IPS-18a (cell line): ENCODE measurements around the gene PRIMPOL.
"Not testable (repeated sequence)": the region's sequence is repeated elsewhere in the genome, so short reads cannot be mapped to it uniquely, and the experiment has no call there.

Experiments used
- H3K27ac ChIP-seq: one replicate; pipeline ENCODE4 v1.5.1; 2013; ENCODE audit warnings: low read length
- H3K27me3 ChIP-seq: one replicate; pipeline ENCODE4 v1.6.1; 2013; ENCODE audit warnings: mild to moderate bottlenecking, low read length; ENCODE audit not compliant: control insufficient read depth, insufficient read depth
- H3K36me3 ChIP-seq: one replicate; pipeline ENCODE4 v1.6.1; 2013; ENCODE audit warnings: low read depth, low read length; ENCODE audit not compliant: control insufficient read depth
- H3K4me1 ChIP-seq: one replicate; pipeline ENCODE4 v1.6.1; 2013; ENCODE audit warnings: low read depth, low read length; ENCODE audit not compliant: control insufficient read depth
- H3K4me3 ChIP-seq: one replicate; pipeline ENCODE4 v1.5.1; 2013; ENCODE audit warnings: low read length
- H3K9ac ChIP-seq: one replicate; pipeline ENCODE4 v1.6.1; 2013; ENCODE audit warnings: mild to moderate bottlenecking, low read length, moderate library complexity
- H3K9me3 ChIP-seq: one replicate; pipeline ENCODE4 v1.6.1; 2013; ENCODE audit warnings: low read depth, low read length; ENCODE audit not compliant: control insufficient read depth

The PRIMPOL gene

DNA sequence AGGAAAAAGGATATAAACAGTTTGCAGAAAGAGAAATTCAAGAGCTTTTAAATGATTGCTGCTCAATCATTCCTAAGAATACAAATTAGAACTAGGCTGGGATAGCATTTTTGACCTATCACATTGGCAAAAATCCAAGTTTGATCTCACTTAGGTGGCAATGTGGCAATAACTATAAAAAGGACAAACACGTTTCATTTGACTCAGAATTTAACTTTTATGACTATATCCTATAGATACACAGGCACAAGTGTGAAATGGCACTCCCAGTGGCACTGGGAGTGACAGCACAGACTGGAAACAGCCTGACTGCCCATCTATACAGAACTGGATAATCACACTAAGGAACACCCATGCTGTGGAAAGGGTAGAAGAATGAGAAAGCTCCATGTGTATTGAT lies 73.3 kb downstream of the PRIMPOL start:
- Histone ChIP-seq H3K27ac (no peak overlapping the region), H3K36me3 (peaks cover 88% of the 10 kb centered on the region), H3K9me3 (no peaks in the 10 kb centered on the region), H3K4me1 (no peaks in the 10 kb centered on the region), H3K27me3 (no peaks in the 10 kb centered on the region), H3K4me3 (no peak overlapping the region), H3K9ac (no peak overlapping the region)

DNA sequence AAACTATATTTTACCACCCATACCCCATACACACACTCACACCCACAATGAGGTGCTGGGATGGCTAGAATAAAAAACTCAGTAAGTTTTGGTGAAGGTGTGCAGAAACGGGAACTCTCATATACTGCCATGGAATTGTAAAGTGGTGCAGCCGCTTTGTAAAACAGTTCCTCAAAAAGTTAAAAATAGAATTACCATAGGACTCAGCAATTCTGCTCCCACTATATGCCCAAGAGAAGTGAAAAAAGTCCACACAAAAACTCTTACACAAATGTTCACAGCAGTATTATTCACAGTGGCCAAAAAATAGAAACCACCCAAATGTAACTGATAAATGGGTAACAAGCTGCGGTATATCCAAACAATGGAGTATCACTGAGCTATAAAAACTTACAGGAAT lies 77.9 kb downstream of the PRIMPOL start:
- Histone ChIP-seq H3K27me3 (no peaks in the 10 kb centered on the region), H3K27ac (no peak overlapping the region), H3K4me3 (no peak overlapping the region), H3K36me3 (peaks cover 79% of the 10 kb centered on the region), H3K9me3 (no peaks in the 10 kb centered on the region), H3K9ac (no peak overlapping the region), H3K4me1 (peaks cover 8% of the 10 kb centered on the region)

DNA sequence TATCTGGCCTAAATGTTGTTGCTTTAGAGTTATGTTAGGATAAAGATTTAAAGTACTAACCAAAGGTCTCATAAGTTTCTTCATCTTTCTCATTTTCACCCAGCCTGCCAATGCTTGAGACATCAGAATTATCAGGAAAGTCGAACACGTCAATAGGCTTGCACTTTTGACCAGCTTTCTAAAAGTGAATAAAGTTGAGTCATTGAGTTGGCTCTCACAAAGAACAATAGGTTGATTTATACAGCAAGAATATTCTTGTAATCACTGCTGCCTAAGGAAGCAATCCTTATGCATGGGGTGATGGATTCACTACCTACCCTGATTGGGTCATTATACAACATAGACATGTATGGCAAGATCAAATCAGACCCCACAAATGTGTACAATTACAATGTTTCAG lies 79.3 kb downstream of the PRIMPOL start:
- Histone ChIP-seq H3K9me3 (no peaks in the 10 kb centered on the region), H3K27ac (no peak overlapping the region), H3K36me3 (peaks cover 68% of the 10 kb centered on the region), H3K9ac (no peak overlapping the region), H3K4me1 (peaks cover 9% of the 10 kb centered on the region), H3K27me3 (no peaks in the 10 kb centered on the region), H3K4me3 (no peak overlapping the region)

DNA sequence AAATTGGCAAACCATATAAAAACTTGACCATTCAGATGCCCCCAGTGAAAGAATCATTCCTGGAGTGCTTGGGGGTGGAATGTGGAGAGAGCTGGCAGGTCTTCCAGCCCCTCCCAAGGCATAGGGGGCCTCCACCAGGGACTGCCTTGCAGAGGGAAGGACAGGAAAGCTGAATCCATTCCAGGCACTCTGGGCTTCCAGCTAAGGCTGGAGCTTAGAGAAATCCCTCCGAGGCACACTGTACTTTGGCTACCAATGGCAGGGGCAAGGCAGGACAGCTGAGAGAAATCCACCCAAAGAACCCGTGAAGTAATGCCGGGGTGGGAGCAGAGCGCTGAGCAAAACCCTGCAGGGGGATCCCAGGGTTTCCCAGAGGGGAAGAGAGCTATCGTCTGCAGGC lies 80.4 kb downstream of the PRIMPOL start:
- peaks cover 59% of the 10 kb centered on the region for H3K36me3 ChIP-seq

DNA sequence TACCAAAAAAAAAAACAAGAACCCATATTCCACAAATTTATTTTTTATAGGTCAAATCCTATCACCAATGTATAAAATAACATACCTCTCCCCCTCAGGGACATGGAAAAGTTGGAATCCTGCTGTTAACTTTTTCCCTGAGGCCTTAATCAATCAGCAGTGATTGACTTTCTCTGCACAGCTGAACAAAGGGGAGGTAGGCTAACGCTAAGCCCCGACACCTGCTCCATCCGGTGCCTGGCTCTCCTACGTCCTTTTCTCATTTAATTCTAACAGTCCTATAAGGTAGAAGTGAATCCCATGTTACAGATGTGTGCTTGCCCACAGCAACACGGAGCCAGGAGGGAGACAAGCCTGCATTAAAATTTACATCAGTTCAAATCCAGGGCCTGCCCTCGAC lies 81.5 kb downstream of the PRIMPOL start:
- Histone ChIP-seq H3K4me1 (peaks cover 16% of the 10 kb centered on the region), H3K4me3 (no peak overlapping the region), H3K9ac (no peak overlapping the region), H3K27ac (no peak overlapping the region), H3K27me3 (no peaks in the 10 kb centered on the region), H3K9me3 (no peaks in the 10 kb centered on the region), H3K36me3 (peaks cover 48% of the 10 kb centered on the region)

More for the DNA sequence above, 80.4 kb downstream of the PRIMPOL start:
- Histone ChIP-seq H3K4me3 (no peak overlapping the region), H3K27ac (no peak overlapping the region), H3K9me3 (no peaks in the 10 kb centered on the region), H3K4me1 (peaks cover 15% of the 10 kb centered on the region), H3K27me3 (no peaks in the 10 kb centered on the region), H3K9ac (no peak overlapping the region)

DNA sequence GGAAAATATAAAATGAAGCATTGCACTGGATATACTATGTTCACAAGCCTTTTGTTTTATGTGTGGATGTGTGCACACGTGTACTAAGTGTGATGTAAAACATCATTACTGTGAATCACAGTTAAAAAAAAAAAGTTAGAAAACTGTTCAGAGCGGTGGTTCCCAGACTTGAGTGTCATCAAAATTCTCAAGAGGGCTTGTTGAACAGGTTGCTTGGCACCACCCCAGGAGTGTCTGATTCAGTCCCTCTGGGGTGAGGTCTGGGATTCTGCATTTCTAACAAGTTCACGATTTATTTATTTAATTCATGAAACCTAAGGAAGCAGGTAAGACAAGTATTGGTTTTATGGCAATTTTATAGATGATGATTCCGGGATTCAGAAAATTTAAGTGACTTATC lies 82.6 kb downstream of the PRIMPOL start:
- Histone ChIP-seq H3K9ac (peak overlapping the region; percentile 99), H3K27ac (no peak overlapping the region), H3K36me3 (peaks cover 42% of the 10 kb centered on the region), H3K4me1 (peaks cover 16% of the 10 kb centered on the region), H3K27me3 (no peaks in the 10 kb centered on the region), H3K9me3 (no peaks in the 10 kb centered on the region), H3K4me3 (peak overlapping the region; percentile 94)

DNA sequence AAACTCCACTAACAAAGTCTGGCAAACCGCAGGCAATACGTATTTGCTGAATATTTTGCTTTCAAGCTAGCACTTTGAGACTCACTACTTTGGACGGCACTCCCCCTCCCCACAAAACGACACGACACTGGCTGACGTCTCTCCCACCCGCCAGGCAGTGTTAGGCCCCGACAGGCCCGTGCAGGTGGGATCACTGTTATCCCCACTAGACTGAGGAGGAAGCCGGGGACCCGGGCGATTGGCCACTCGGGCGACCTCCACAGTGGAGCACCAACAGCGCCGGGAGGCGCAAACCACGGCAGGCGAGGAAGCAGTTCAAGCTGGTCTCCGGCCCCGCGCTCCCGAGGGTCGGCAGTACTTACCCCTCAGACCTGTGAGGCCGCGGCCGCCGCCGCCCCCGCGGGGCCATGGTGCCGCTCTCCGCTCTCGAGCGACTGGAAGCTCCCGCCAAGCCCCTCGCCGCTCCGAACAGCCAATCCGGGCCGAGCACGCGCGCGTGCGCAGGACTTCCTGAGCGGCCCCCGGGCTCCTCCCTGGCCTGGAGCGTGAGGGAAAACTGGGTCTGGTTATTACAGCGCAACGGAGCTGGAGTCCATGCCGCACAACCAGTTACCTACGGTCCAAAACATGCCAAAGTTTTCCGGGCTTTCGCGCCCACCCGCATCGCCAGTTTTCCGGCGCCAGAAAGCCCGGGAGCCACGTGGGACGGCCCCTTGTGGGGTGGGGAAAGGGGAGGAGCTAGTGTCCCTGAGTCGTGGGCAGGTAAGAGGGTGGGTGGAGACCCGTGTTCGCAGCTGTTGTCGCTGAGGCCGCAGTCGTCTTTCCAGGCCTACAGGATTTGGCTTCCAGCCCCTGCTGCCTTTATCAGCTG lies 84.4 kb downstream of the PRIMPOL start, which contains the start of gene CENPU:
Gene CENPU, minus strand, starts transcription at position 443 of the 871 bp plus-strand sequence. Its CDS starts 34 bp downstream, at position 409.
- H3K27me3 ChIP-seq, result no peaks in the 10 kb centered on the region
- H3K4me1 ChIP-seq, result peaks cover 16% of the 10 kb centered on the region

DNA sequence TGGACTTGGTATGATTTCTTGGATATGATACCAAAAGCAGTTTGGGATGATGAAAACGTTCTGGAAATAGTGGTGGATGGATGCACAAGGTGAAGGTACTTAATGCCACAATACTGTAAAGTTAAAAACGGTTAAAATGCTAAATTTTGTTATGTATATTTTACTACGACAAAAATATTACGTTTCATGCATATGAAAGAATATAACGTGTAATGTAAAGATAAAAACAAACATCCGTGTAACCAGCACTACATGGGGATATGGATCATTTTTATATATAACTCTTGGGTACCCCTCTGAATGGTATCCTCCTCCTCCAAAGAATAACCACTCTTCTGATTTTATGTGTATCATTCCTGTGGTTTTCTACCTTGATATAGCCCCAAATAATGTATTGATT lies 85.2 kb downstream of the PRIMPOL start:
- Histone ChIP-seq H3K4me1 (peaks cover 16% of the 10 kb centered on the region), H3K27me3 (no peaks in the 10 kb centered on the region), H3K27ac (no peak overlapping the region), H3K4me3 (peak overlapping the region; percentile 94), H3K9ac (peak overlapping the region; percentile 43), H3K9me3 (no peaks in the 10 kb centered on the region), H3K36me3 (peaks cover 16% of the 10 kb centered on the region)

More for the DNA sequence above, 84.4 kb downstream of the PRIMPOL start, which contains the start of gene CENPU:
- H3K9ac ChIP-seq, result peak within 1 kb of the TSS; percentile 99
- peak within 1 kb of the TSS; percentile 94 for H3K4me3 ChIP-seq
- peak within 1 kb of the TSS; percentile 85 for H3K27ac ChIP-seq
- H3K9me3 ChIP-seq, result no peaks in the 10 kb centered on the region
- H3K36me3 ChIP-seq, result peaks cover 25% of the 10 kb centered on the region

DNA sequence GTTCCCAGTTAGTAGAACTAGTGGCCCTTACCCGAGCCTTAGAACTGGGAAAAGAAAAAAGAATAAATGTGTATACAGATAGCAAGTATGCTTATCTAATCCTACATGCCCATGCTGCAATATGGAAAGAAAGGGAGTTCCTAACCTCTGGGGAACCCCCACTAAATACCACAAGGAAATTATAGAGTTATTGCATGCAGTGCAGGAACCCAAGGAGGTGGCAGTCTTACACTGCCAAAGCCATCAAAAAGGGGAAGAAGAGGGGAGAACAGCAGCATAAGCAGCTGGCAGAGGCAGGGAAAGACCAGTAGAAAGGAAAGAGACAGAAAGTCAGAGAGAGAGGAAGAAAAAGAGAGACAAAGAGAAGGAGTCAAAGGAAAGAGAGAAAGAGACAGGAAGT lies 90.0 kb downstream of the PRIMPOL start:
- H3K4me1 ChIP-seq, H3K4me3 ChIP-seq, H3K9me3 ChIP-seq, H3K9ac ChIP-seq, H3K27me3 ChIP-seq, H3K27ac ChIP-seq, H3K36me3 ChIP-seq: not testable (repeated sequence)

DNA sequence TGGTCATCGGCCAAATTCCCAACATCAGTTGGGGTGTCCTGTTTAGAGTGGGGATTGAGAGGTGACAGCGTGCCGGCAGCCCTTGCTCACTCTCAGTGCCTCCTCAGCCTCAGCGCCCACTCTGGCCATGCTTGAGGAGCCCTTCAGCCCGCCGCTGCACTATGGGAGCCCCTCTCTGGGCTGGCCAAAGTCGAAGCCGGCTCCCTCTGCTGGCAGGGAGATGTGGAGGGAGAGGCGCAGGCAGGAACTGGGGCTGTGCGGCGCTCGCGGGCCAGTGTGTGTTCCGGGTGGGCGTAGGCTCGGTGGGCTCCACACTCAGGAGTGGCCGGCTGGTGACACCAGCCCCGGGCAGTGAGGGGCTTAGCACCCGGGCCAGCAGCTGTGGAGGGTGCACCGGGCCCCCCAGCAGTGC lies 91.4 kb downstream of the PRIMPOL start:
- no peak overlapping the region for H3K27ac ChIP-seq
- H3K9me3 ChIP-seq, result no peaks in the 10 kb centered on the region
- H3K4me1 ChIP-seq, result peaks cover 1% of the 10 kb centered on the region
- H3K4me3 ChIP-seq, result no peak overlapping the region
- no peaks in the 10 kb centered on the region for H3K36me3 ChIP-seq
- H3K9ac ChIP-seq, result no peak overlapping the region
- no peaks in the 10 kb centered on the region for H3K27me3 ChIP-seq

DNA sequence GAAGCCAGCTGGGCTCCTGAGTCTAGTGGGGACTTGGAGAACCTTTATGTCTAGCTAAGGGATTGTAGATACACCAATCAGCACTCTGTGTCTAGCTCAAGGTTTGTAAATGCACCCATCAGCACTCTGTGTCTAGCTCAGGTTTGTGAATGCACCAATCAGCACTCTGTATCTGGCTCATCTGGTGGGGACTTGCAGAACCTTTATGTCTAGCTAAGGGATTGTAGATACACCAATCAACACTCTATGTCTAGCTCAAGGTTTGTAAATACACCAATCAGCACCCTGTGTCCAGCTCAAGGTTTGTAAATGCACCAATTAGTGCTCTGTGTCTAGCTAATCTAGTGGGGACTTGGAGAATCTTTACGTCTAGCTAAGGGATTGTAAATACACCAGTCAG lies 92.1 kb downstream of the PRIMPOL start:
- H3K9me3 ChIP-seq, H3K4me1 ChIP-seq, H3K27me3 ChIP-seq, H3K4me3 ChIP-seq, H3K27ac ChIP-seq, H3K36me3 ChIP-seq, H3K9ac ChIP-seq: not testable (repeated sequence)

DNA sequence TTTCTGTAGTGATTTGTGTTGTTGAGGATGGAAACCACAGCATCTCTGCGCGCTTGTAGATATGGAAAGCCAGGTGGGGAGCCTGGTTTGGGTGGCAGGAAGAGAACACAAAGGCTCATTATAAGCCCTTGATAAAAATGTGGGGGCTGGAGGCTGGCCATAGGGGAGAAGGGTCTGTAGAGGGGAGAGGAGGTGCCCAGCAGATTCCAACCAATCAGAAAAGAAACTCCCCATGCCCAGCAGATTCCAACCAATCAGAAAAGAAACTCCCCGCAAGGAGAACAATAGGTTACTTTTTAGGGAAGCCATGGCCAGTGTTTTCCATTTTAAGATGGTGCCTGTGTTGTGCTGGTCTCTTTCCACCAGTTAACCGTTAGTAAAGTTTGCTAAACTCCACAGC lies 94.1 kb downstream of the PRIMPOL start:
- no peak overlapping the region for H3K27ac ChIP-seq
- no peak overlapping the region for H3K4me3 ChIP-seq
- H3K9ac ChIP-seq, result no peak overlapping the region
- H3K27me3 ChIP-seq, result peaks cover 8% of the 10 kb centered on the region
- H3K4me1 ChIP-seq, result peaks cover 19% of the 10 kb centered on the region
- H3K9me3 ChIP-seq, result no peaks in the 10 kb centered on the region
- no peaks in the 10 kb centered on the region for H3K36me3 ChIP-seq
